ENCODE data around the gene ITIH1. TPM values are rescaled to one million over a fixed set of nuclear protein-coding genes. Genes with fewer than 3 reads are reported as not detected.

Gene ITIH1
- total and polyA plus RNA-seq, 2 donors (not counting 3 experiments of a cell fraction or from before 2014, with no cell fraction given), result not detected

DNA sequence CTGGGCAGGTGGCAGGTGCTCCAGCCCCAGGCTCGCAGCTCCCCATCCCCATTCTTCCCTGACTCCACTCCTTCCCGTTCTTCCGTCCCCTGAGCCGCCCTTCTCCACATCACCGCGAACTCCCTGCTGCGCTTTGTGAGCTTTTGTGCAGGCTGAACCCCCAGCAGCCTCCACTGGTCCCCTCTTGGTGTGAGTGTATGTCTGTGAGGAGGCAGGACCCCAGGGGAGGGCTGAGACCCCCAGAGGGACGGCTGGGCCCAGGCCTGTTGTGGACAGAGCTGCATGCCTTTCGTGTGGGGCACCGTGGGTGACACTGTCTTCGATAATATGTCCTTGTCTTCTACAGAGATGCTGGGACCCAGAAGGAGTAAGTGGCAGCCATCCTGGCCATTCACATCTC, 9.8 kb downstream of the ITIH1 start:
- no peak overlapping the region for H2AFZ ChIP-seq (ENCODE audit: low read depth, low read length)
- no peak overlapping the region for H3K27ac ChIP-seq (ENCODE audit: insufficient read depth, low read depth, low read length)
- no peak for DNase-seq (ENCODE audit: low read depth, low spot score)
- BruUV-seq (replicated peaks), result no TSS peak
- no peak for FAIRE-seq
- no peak overlapping the region for H3K9ac ChIP-seq (replicated peaks; ENCODE audit: extremely low read depth, insufficient read depth, low read length)
- no peaks in the 10 kb centered on the region for H3K36me3 ChIP-seq (ENCODE audit: control insufficient read depth in 2 of 2, extremely low read depth in 1 of 2, insufficient read depth in 2 of 2, low read length in 2 of 2)
- H3K4me3 ChIP-seq (replicated peaks in 1 of 3; ENCODE audit: insufficient read depth in 1 of 3, low read depth in 1 of 3, low read length in 3 of 3), result no peak overlapping the region
- intact Hi-C loops (cut with micrococcal nuclease), result no loop called here
- POLR2A ChIA-PET, result no interaction called here
- no peak overlapping the region for H3K4me2 ChIP-seq (ENCODE audit: insufficient read depth, low read length)
- peaks cover 0 to under 1% of the 10 kb centered on the region in 2 experiments for H3K27me3 ChIP-seq (ENCODE audit: control insufficient read depth in 2 of 2, insufficient read depth in 2 of 2, low read length in 2 of 2)
- no peaks in the 10 kb centered on the region for H4K20me1 ChIP-seq (replicated peaks; ENCODE audit: control insufficient read depth, extremely low read depth, insufficient read depth, low read length)
- H3K4me1 ChIP-seq (ENCODE audit: control insufficient read depth, extremely low read depth, insufficient read depth, low read length), result no peaks in the 10 kb centered on the region
- CTCF ChIA-PET, result interaction anchor here (1.1 to 1.7 kb wide), 2 partner anchors 12 to 13 kb away, joined by 3 to 5 read pairs; no protein-coding TSS in a partner anchor
- no peaks in the 10 kb centered on the region for H3K9me1 ChIP-seq (replicated peaks; ENCODE audit: control insufficient read depth, extremely low read depth, insufficient read depth, low read length)
- no peaks in the 10 kb centered on the region for H3K79me2 ChIP-seq (ENCODE audit: control insufficient read depth, insufficient read depth, low read length)
- dilution Hi-C loops (cut with MboI; ENCODE audit: extremely low pct_ligation_motif_present, low sequenced_read_pairs), result no loop called here
- H3K9me3 ChIP-seq (replicated peaks; ENCODE audit: control insufficient read depth, insufficient read depth, low read length), result no peaks in the 10 kb centered on the region
- TF ChIP-seq CTCF (IDR thresholded peaks at IDR 0.05; ENCODE audit: extremely low read depth in 1 of 2, insufficient read depth in 1 of 2, low read depth in 1 of 2, low read length in 2 of 2), result no peak
- TF ChIP-seq MAX (IDR thresholded peaks at IDR 0.05; ENCODE audit: insufficient read depth, insufficient read length), result no peak
- no peak for TF ChIP-seq GATA2 (IDR thresholded peaks at IDR 0.05; ENCODE audit: insufficient read depth, insufficient read length, low read depth, low read length)
- TF ChIP-seq POLR2AphosphoS5 (IDR thresholded peaks at IDR 0.05; ENCODE audit: insufficient read depth, low read depth, low read length), result no peak
- TF ChIP-seq EZH2 (IDR thresholded peaks at IDR 0.05; ENCODE audit: borderline replicate concordance, low read depth, low read length, severe bottlenecking), result no peak
- TF ChIP-seq MYC (IDR thresholded peaks at IDR 0.05; ENCODE audit: low read depth, low read length), result no peak
- no peak for TF ChIP-seq FOS (IDR thresholded peaks at IDR 0.05; ENCODE audit: borderline replicate concordance, insufficient read depth, low read length)
- TF ChIP-seq POLR2A (IDR thresholded peaks at IDR 0.05; ENCODE audit: low read depth, low read length), result no peak
- TF ChIP-seq JUN (IDR thresholded peaks at IDR 0.05; ENCODE audit: borderline replicate concordance, insufficient read depth, insufficient read length, low read depth), result no peak

All from endothelial cell of umbilical vein (primary cell).